Measurements from ENCODE around the gene P2RX7. TPM values are rescaled to one million over a fixed set of nuclear protein-coding genes. Genes with fewer than 3 reads are reported as not detected.

The P2RX7 gene
- total RNA-seq, 1 donor from 2014 or later: 0.07 TPM

- Histone ChIP-seq H4K20me1 (ENCODE audit: insufficient read depth, low read length) (no peaks in the 10 kb centered on the region), H3K27me3 (ENCODE audit: insufficient read depth, low read length) (no peaks in the 10 kb centered on the region), H3K9ac (ENCODE audit: low read length) (no peak overlapping the region), H3K4me2 (ENCODE audit: low read length) (no peak overlapping the region), H3K36me3 (ENCODE audit: insufficient read depth, low read length) (no peaks in the 10 kb centered on the region), H3K27ac (ENCODE audit: low read depth, low read length) (no peak overlapping the region), H3K4me3 (ENCODE audit: insufficient read depth, low read depth, low read length) (no peak overlapping the region), H2AFZ (ENCODE audit: low read depth, low read length) (no peak overlapping the region), H3K79me2 (ENCODE audit: insufficient read depth, low read length) (no peaks in the 10 kb centered on the region), H3K4me1 (ENCODE audit: insufficient read depth, low read length) (no peaks in the 10 kb centered on the region), H3K9me3 (ENCODE audit: insufficient read depth, low read depth, low read length) (no peaks in the 10 kb centered on the region)
- no peak for TF ChIP-seq CTCF (IDR thresholded peaks at IDR 0.05; ENCODE audit: insufficient read depth, low read depth, low read length)
- no peak for TF ChIP-seq EZH2 (IDR thresholded peaks at IDR 0.05; ENCODE audit: insufficient read depth, low read length)
- Mint-ChIP-seq H3K9me3 (ENCODE audit: unreplicated experiment) (no peaks in the 10 kb centered on the region), H3K4me1 (ENCODE audit: low read depth, unreplicated experiment) (no peaks in the 10 kb centered on the region), H3K27me3 (ENCODE audit: low read depth, unreplicated experiment) (no peaks in the 10 kb centered on the region), H3K4me3 (ENCODE audit: unreplicated experiment) (no peak overlapping the region), H3K36me3 (ENCODE audit: low read depth, unreplicated experiment) (peaks cover 12% of the 10 kb centered on the region), H3K27ac (ENCODE audit: unreplicated experiment) (no peak overlapping the region)
- DNase-seq (ENCODE audit: low read depth) (no peak), FAIRE-seq (no peak)
Observed at GRCh38 chr12:121230538-121230907, 97.8 kb downstream of the P2RX7 start.

- Histone ChIP-seq H3K4me2 (ENCODE audit: low read length) (no peak overlapping the region), H3K79me2 (ENCODE audit: insufficient read depth, low read length) (no peaks in the 10 kb centered on the region), H3K9me3 (ENCODE audit: insufficient read depth, low read depth, low read length) (no peaks in the 10 kb centered on the region), H3K4me1 (ENCODE audit: insufficient read depth, low read length) (no peaks in the 10 kb centered on the region), H3K27ac (ENCODE audit: low read depth, low read length) (no peak overlapping the region), H4K20me1 (ENCODE audit: insufficient read depth, low read length) (no peaks in the 10 kb centered on the region), H3K36me3 (ENCODE audit: insufficient read depth, low read length) (no peaks in the 10 kb centered on the region), H3K4me3 (ENCODE audit: insufficient read depth, low read depth, low read length) (no peak overlapping the region), H3K27me3 (ENCODE audit: insufficient read depth, low read length) (no peaks in the 10 kb centered on the region), H2AFZ (ENCODE audit: low read depth, low read length) (no peak overlapping the region), H3K9ac (ENCODE audit: low read length) (no peak overlapping the region)
- TF ChIP-seq CTCF (IDR thresholded peaks at IDR 0.05; ENCODE audit: insufficient read depth, low read depth, low read length): no peak
- H3K4me1 Mint-ChIP-seq (ENCODE audit: low read depth, unreplicated experiment): no peaks in the 10 kb centered on the region
- no peaks in the 10 kb centered on the region for H3K9me3 Mint-ChIP-seq (ENCODE audit: unreplicated experiment)
- H3K27me3 Mint-ChIP-seq (ENCODE audit: low read depth, unreplicated experiment): no peaks in the 10 kb centered on the region
- FAIRE-seq (no peak), DNase-seq (ENCODE audit: low read depth) (no peak)
- peaks cover 9% of the 10 kb centered on the region for H3K36me3 Mint-ChIP-seq (ENCODE audit: low read depth, unreplicated experiment)
- H3K4me3 Mint-ChIP-seq (ENCODE audit: unreplicated experiment): no peak overlapping the region
- H3K27ac Mint-ChIP-seq (ENCODE audit: unreplicated experiment): no peak overlapping the region
Observed at GRCh38 chr12:121232163-121232562, 99.5 kb downstream of the P2RX7 start.

- Mint-ChIP-seq H3K4me1 (ENCODE audit: low read depth, unreplicated experiment) (no peaks in the 10 kb centered on the region), H3K27me3 (ENCODE audit: low read depth, unreplicated experiment) (no peaks in the 10 kb centered on the region), H3K9me3 (ENCODE audit: unreplicated experiment) (no peaks in the 10 kb centered on the region), H3K4me3 (ENCODE audit: unreplicated experiment) (no peak overlapping the region), H3K36me3 (ENCODE audit: low read depth, unreplicated experiment) (peaks cover 9% of the 10 kb centered on the region), H3K27ac (ENCODE audit: unreplicated experiment) (no peak overlapping the region)
- Histone ChIP-seq H3K79me2 (ENCODE audit: insufficient read depth, low read length) (no peaks in the 10 kb centered on the region), H3K9ac (ENCODE audit: low read length) (no peak overlapping the region), H2AFZ (ENCODE audit: low read depth, low read length) (no peak overlapping the region), H3K4me1 (ENCODE audit: insufficient read depth, low read length) (no peaks in the 10 kb centered on the region), H3K27ac (ENCODE audit: low read depth, low read length) (no peak overlapping the region), H3K4me2 (ENCODE audit: low read length) (no peak overlapping the region), H4K20me1 (ENCODE audit: insufficient read depth, low read length) (no peaks in the 10 kb centered on the region), H3K36me3 (ENCODE audit: insufficient read depth, low read length) (no peaks in the 10 kb centered on the region), H3K27me3 (ENCODE audit: insufficient read depth, low read length) (no peaks in the 10 kb centered on the region), H3K4me3 (ENCODE audit: insufficient read depth, low read depth, low read length) (no peak overlapping the region), H3K9me3 (ENCODE audit: insufficient read depth, low read depth, low read length) (no peaks in the 10 kb centered on the region)
- FAIRE-seq: no peak
- no peak for TF ChIP-seq CTCF (IDR thresholded peaks at IDR 0.05; ENCODE audit: insufficient read depth, low read depth, low read length)
- TF ChIP-seq EZH2 (IDR thresholded peaks at IDR 0.05; ENCODE audit: insufficient read depth, low read length): no peak
- no peak for DNase-seq (ENCODE audit: low read depth)
Observed at GRCh38 chr12:121232977-121233627, 100.4 kb downstream of the P2RX7 start.
